Esophagus squamous epithelium (tissue), 5 donors: ENCODE results near the gene CARMIL1. TPM values are rescaled to one million over a fixed set of nuclear protein-coding genes. Genes with fewer than 3 reads are reported as not detected.

ENCODE experiments used
- DNase-seq: peaks from one replicate; lab custom pipeline; 2025; lab: John Stamatoyannopoulos, UW
- H3K27ac ChIP-seq, 4 donors: fragments of 200-600 bp; sonication (generic); one replicate each; pipeline ENCODE4 v1.5.1; 2016 to 2019; ENCODE audit warnings: mild to moderate bottlenecking in 1 of 4
- H3K27me3 ChIP-seq, 4 donors: fragments of 200-600 bp; sonication (generic); 1 replicate in 3 of 4; 2 replicates in 1 of 4; pipeline versions ENCODE4 v1.5.1 to v1.6.0; 2017 to 2021; ENCODE audit warnings: antibody characterized with exemption in 1 of 4
- H3K36me3 ChIP-seq, 3 donors: fragments of 200-600 bp; sonication (generic); one replicate each; pipeline ENCODE4 v1.5.1; 2016 to 2019
- H3K4me1 ChIP-seq, 3 donors: fragments of 200-600 bp; sonication (generic); one replicate each; pipeline ENCODE4 v1.5.1; 2017 to 2019
- H3K4me3 ChIP-seq, 4 donors: fragments of 200-600 bp; sonication (generic); 1 replicate in 3 of 4; 2 replicates in 1 of 4; pipeline ENCODE4 v1.5.1; 2016 to 2019; ENCODE audit warnings: mild to moderate bottlenecking in 2 of 4, moderate library complexity in 1 of 4
- H3K9me3 ChIP-seq, 3 donors: fragments of 200-600 bp; sonication (generic); one replicate each; pipeline ENCODE4 v1.5.1; 2016 to 2019
- CTCF ChIP-seq, 6 experiments: fragments of 450-650 bp in 4 of 6; fragments of 200-600 bp in 2 of 6; sonication (generic) in 2 of 6; IDR thresholded peaks; one replicate each; pipeline ENCODE4 v1.5.1; 2016 to 2019; ENCODE audit warnings: antibody characterized with exemption in 6 of 6, mild to moderate bottlenecking in 4 of 6, moderate library complexity in 4 of 6
- POLR2A ChIP-seq, 4 donors: fragments of 450-650 bp; IDR thresholded peaks; one replicate each; pipeline ENCODE4 v1.6.1; 2017; ENCODE audit warnings: antibody characterized with exemption in 4 of 4, mild to moderate bottlenecking in 4 of 4, moderate library complexity in 3 of 4
- WGBS, 2 donors: methylation state at CpG; one replicate each; pipeline ENCODE4 v1.1.5; 2018; 5-methylcytosine and 5-hydroxymethylcytosine counted together
- intact Hi-C: fragments of 100-400 bp; cut with DNase I; formaldehyde crosslinking; loops from one replicate; pipeline ENCODE4 v1.15.0; 2022
- total RNA-seq, 4 donors: library from RNA; depleted of rRNA; stranded (reverse); fragments of >200 nt; gene quantifications; one replicate each; pipeline ENCODE4 v1.1.0, GENCODE V29; 2016
- donor health status: DM: yes; HTN: yes; CAD: no.

Gene CARMIL1
- total RNA-seq, 4 donors from 2014 or later = 7.2 to 19.7 (median 18.3) TPM

GRCh38 chr6:25645916-25646315 is 366.7 kb downstream of the CARMIL1 start:
- TF ChIP-seq POLR2A (IDR thresholded peaks at IDR 0.05) (no peak), CTCF (IDR thresholded peaks at IDR 0.05) (no peak)
- DNase-seq = no peak
- intact Hi-C loops = no loop called here
- Histone ChIP-seq H3K4me1 (no peaks in the 10 kb centered on the region), H3K9me3 (no peaks in the 10 kb centered on the region), H3K36me3 (no peaks in the 10 kb centered on the region), H3K4me3 (no peak overlapping the region), H3K27me3 (peaks cover 0 to 49% (median 0%) of the 10 kb centered on the region in 4 donors), H3K27ac (no peak overlapping the region)
- 42 to 51% methylated on average over 4 of the region's 4 CpGs for WGBS, 2 donors

GRCh38 chr6:25649611-25650010 is 370.4 kb downstream of the CARMIL1 start:
- H3K27ac ChIP-seq = no peak overlapping the region
- no peaks in the 10 kb centered on the region for H3K9me3 ChIP-seq
- peaks cover 0 to 6% (median 3%) of the 10 kb centered on the region in 3 donors for H3K4me1 ChIP-seq
- 24 to 44% methylated on average over 1 of the region's 1 CpG for WGBS, 2 donors
- no peak overlapping the region for H3K4me3 ChIP-seq
- intact Hi-C loops = no loop called here
- H3K27me3 ChIP-seq = peaks cover 0 to 52% (median 0%) of the 10 kb centered on the region in 4 donors
- no peak for DNase-seq
- H3K36me3 ChIP-seq = no peaks in the 10 kb centered on the region
- TF ChIP-seq CTCF (IDR thresholded peaks at IDR 0.05) (no peak), POLR2A (IDR thresholded peaks at IDR 0.05) (no peak)

DNA sequence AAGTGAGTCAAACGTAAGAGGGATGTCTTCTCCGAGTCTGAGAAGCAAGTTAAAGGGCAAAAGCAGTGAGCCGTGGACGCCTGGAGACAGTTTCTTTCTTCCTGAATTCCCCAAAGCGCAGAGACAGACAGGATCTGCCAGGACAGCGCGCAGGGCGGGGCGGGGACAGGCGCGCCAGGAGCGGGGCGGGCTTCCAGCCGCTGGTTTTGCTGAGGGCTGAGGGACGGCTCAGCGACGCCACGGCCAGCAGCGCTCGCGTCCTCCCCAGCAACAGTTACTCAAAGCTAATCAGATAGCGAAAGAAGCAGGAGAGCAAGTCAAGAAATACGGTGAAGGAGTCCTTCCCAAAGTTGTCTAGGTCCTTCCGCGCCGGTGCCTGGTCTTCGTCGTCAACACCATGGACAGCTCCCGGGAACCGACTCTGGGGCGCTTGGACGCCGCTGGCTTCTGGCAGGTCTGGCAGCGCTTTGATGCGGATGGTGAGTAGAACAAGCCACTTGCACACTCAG is 372.9 kb downstream of the CARMIL1 start, which contains the start of gene SCGN:
Gene SCGN, plus strand, starts transcription at position 209 of the 509 bp plus-strand sequence. Its CDS starts 189 bp downstream, at position 398.
- 7 to 11% methylated on average over 11 to 18 of the region's 35 CpGs for WGBS, 2 donors
- no peak for TF ChIP-seq CTCF (IDR thresholded peaks at IDR 0.05)
- no peak for TF ChIP-seq POLR2A (IDR thresholded peaks at IDR 0.05)
- Histone ChIP-seq H3K4me3 (peak within 1 kb of the TSS in 2 of 4 donors; percentile 9 to 42), H3K36me3 (no peaks in the 10 kb centered on the region), H3K9me3 (no peaks in the 10 kb centered on the region), H3K4me1 (peaks cover 0 to 6% (median 3%) of the 10 kb centered on the region in 3 donors), H3K27ac (no peak within 1 kb of the TSS), H3K27me3 (peaks cover 0 to 65% (median 0%) of the 10 kb centered on the region in 4 donors)
- intact Hi-C loops = no loop called here
- DNase-seq = no peak

DNA sequence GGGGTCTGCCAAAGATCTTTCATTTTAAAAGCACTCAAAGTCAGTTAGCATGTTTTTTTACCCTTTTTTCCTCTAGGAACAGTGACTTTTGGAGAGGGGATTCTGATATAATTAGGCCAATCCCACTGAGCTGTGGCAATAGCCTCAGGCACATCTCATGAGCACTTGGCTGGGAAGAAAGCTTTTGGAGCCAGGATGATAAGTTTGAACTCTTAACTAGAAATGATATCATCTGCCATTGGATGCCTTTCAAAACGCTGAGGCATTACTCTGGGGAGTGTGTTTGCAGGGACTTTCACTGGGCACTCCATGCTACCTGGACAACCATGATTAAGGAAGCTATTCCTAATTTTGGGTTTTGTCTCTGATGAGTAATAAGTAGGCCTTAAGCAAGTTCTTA is 376.5 kb downstream of the CARMIL1 start:
- Histone ChIP-seq H3K27me3 (peaks cover 0 to 46% (median 0%) of the 10 kb centered on the region in 4 donors), H3K27ac (no peak overlapping the region), H3K4me3 (no peak overlapping the region), H3K9me3 (no peaks in the 10 kb centered on the region), H3K4me1 (peaks cover 0 to 6% (median 3%) of the 10 kb centered on the region in 3 donors), H3K36me3 (no peaks in the 10 kb centered on the region)
- no peak for DNase-seq
- intact Hi-C loops = no loop called here
- TF ChIP-seq CTCF (IDR thresholded peaks at IDR 0.05) (no peak), POLR2A (IDR thresholded peaks at IDR 0.05) (no peak)
- 29 to 40% methylated on average over 1 of the region's 1 CpG for WGBS, 2 donors

DNA sequence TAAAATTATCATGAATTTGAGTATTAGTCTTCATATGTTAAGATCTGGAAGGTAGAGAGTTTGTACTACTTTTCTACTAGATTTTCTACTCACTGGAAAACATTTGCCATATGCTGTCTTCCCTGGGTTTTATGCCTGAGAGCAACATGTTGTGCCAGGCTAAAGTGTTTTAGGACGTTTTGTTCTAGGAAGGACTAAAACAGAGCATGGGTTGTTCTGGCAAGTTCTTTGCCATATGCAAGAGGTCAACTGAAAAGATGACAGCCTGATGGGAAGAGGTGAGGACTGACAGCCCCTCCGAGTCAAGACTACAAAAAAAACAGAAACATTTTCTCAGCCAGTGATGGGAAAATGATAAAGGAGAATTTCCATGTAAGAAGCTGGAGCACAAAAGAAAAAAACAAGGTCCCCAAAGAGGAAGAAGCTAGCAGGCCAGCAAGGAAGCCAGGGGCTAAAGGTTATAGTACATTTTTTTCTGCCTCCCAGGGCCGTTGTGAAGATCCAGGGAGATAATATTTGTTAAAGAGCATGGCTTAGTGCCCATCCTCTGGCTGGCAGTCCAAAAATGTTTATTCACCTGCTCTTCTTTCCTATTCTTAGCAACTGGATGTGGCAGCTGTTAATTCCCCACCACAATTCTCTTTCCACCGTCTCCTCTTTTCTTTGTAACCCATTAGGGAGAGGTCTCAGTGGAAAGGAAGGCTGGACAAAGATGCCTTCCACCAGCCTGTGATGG is 380.6 kb downstream of the CARMIL1 start:
- Histone ChIP-seq H3K27me3 (peaks cover 0 to 13% (median 0%) of the 10 kb centered on the region in 4 donors), H3K4me1 (no peaks in the 10 kb centered on the region), H3K27ac (no peak overlapping the region), H3K36me3 (no peaks in the 10 kb centered on the region), H3K9me3 (no peaks in the 10 kb centered on the region), H3K4me3 (no peak overlapping the region)
- WGBS, 2 donors = 13 to 21% methylated on average over 4 of the region's 4 CpGs
- TF ChIP-seq POLR2A (IDR thresholded peaks at IDR 0.05) (no peak), CTCF (IDR thresholded peaks at IDR 0.05) (no peak)
- DNase-seq = no peak
- intact Hi-C loops = no loop called here
